OCI-M2 (cell line): ENCODE measurements around the gene GPR158.

Experiments
- DNase-seq: peaks from one replicate; lab custom pipeline; 2025; ENCODE audit not compliant: unreplicated experiment; lab: John Stamatoyannopoulos, UW

The GPR158 gene

GRCh38 chr10:25388188-25388861 lies 213.5 kb downstream of the GPR158 start:
- DNase-seq = no peak

GRCh38 chr10:25388862-25389206 lies 214.0 kb downstream of the GPR158 start:
- no peak for DNase-seq

DNA sequence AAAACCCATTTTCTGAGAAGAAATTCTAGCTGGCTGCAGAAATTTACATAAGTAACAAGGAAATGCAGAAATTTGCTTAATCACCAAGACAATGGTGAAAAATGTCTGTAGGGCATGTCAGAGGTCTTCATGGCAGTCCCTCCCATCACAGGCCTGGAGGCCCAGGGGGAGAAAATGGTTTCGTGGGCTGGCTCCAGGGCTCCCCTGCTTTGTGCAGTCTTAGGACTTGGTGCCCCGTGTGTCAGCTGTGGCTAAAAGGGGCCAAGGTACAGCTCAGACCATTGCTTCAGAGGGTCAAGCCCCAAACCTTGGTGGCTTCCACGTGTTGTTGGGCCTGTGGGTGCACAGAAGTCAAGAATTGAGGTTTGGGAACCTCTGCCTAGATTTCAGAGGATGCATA lies 215.9 kb downstream of the GPR158 start:
- DNase-seq = no peak

DNA sequence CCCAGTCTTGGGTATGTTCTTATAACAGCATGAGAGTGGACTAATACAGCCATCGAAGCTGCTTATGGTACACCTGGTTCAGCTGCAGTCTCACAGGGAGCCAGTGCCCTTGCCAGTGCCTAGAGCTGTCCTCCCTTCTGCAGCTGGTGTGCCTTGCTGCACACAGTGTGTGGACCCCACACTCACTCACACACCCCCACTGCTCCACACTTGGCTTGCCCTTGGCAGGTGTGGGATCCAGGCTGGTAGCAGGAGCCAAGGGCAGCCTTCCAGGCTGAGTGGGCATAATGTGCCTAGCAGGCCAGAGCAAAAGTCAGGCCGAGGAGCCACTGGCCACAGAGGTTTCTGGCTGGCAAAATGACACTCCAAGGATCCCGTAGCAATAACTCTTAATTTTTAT lies 217.3 kb downstream of the GPR158 start:
- no peak for DNase-seq

- no peak for DNase-seq
These were observed 218.8 kb downstream of the GPR158 start for GRCh38 chr10:25393621-25394020.

DNA sequence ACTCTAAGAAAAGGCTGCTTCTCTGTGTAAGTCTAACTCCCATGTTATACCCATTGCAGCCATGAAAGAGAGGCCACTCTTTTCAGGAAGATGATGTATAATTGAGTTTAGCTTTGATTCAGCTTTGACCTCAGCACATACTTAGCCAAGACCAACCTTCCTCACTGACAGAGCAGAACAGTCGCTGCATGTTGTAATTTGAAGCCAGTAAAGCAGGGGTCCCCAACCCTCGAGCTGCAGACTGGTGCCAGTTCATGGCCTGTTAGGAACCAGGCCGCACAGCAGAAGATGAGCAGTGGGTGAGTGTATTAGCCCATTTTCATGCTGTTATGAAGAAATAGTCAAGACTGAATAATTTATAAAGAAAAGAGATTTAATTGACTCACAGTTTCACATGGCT lies 223.9 kb downstream of the GPR158 start:
- DNase-seq = no peak

DNA sequence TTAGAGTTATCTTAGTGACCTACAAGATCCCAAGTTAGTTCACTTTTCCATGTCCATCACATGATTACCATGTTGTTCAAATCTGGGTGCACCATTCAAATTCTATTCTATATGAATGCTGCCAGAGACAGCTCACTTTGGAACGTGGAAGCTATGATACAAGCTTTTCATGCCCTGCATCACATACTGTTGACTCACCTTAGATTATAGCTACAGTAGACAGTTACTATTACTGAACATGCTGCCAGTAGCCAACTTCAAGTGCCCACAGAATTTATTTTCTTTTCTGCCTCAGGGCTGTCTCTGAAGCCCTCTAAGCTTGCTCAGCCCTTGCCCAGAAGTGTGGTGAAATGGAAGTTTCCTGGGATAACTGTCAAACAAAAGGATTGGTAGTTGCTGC lies 231.1 kb downstream of the GPR158 start:
- DNase-seq = no peak

DNA sequence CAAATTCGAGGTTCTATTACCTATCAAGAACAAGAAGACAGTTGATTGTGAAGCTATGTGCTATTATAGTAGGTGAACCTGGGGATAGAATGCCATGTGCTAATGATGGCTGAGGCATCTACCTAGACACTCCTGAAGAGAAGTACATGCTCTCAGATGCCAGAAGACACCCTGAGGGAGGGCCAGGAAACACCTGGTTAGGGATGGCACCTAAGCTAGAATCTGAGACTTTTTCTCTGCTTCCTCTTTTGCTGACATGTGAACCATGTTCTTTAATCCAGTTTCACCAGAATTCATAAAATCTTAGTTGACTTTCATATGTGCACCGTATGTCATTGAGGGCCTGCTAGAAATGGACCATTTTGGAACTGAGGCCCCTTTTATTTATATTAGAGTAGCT lies 242.8 kb downstream of the GPR158 start:
- no peak for DNase-seq

DNA sequence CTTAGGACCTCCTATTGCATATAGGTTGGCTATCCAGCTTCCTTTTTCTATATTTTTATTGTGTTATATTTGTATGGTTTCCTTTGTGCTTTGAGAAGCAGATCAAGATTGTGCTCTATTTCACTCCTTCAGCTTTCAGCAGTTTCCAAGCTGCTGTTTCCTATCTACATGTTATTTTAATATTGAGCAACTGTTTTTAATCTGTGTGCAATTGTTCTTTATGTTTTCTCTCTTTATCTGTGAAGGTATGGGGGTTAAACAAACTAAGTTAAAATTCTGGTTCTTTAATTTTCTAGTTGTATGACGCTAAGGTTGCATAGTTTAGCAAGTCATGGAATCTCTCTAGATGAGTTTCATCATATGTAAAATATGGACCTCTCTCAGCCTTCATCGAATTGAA lies 251.0 kb downstream of the GPR158 start:
- DNase-seq = no peak

- DNase-seq = no peak
These were observed 261.6 kb downstream of the GPR158 start for GRCh38 chr10:25436431-25436830.

DNA sequence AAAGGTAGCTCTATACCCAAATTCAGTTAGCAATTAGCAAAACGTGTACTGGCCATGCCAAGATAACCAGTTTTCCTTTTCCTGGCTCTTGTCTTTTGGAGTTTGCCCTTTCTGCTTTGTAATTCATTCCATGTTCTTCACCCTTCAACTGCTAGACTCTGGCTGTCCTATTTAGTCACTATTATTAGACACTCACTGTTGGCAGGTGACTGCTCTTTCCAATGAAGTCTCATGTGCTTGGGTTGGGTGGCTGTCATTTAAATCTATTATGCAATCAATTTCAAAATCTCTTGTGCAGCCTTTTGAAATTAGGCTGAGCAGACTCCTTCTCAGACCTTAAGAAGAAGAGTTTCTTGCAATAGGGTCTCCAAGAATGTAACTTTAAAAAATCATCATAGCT lies 266.5 kb downstream of the GPR158 start:
- no peak for DNase-seq

GRCh38 chr10:25444266-25444665 lies 269.5 kb downstream of the GPR158 start:
- no peak for DNase-seq

- DNase-seq = no peak
These were observed 276.6 kb downstream of the GPR158 start for GRCh38 chr10:25451401-25451800.

DNA sequence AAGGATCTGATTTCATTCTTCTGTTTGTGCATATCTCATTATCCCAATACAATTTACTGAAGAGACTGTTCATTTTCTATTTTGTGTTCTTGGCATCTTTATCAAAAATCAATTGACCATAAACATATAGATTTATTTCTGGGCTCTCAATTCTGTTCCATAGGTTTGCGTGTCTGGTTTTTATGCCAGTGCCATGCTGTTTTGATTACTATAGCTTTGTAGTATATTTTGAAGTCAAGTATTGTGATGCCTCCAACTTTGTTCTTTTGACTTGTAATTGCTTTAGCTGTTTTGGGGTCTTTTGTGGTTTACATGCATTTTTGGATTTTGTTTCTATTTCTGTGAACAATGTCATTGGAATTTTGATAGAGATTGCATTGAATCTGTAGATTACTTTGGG lies 278.8 kb downstream of the GPR158 start:
- no peak for DNase-seq

GRCh38 chr10:25455980-25456567 lies 281.3 kb downstream of the GPR158 start:
- DNase-seq = no peak

DNA sequence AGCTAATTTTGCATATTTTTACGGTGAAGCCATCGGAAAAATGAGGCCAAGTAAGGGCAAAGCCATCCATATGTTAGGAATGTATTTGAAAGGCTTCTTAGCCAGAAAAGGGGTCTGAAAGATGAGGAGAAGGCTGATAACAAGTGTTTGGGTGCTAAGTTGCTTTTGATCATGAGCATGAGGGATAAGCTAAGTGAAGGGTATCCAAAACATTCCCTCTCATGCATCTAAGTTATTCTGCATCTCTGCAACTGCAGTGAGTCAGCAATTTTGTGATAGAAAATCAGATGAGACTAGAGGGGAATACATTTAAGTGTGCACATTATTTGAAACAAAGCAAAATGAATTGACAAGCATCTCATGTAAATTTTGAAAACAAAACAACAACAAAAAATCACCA lies 282.8 kb downstream of the GPR158 start:
- DNase-seq = no peak

DNA sequence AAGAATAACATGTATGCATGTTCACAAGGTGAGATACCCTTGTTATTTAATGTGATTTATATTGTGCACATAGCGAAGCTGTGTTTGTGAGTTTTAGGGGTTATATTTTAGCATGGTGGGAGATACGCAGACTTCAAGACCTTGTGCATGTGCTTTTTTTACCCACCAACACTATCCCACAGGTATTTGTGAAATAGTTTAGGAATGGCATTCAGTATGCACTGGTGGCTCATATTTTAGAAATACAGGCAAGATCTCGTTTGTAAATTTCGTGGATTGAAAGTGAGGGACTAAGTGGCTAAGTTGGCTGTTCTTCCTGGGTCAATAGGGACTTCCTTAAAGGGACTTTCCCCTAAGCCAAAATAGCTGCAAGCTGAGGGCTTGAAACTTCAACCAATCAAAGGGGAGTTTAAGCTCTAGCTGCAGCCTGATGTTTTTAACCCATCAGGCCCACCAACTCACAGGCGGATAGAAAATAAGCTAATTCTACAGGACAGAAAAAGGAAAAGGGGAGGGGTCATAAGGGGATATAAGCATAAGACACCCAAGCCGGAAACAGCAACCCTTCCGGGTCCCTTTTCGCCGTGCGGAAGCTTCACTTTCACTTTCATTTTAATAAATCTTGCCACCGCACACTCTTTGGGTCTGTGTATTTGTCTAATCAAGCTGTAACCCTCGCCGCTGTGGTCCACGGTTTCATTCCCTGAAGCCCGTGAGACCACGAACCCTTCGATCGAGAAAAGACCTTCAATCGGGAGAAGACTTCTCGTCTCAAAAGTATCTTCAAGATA lies 291.0 kb downstream of the GPR158 start:
- DNase-seq = no peak

- DNase-seq = no peak
These were observed 293.1 kb downstream of the GPR158 start for GRCh38 chr10:25467881-25468280.

DNA sequence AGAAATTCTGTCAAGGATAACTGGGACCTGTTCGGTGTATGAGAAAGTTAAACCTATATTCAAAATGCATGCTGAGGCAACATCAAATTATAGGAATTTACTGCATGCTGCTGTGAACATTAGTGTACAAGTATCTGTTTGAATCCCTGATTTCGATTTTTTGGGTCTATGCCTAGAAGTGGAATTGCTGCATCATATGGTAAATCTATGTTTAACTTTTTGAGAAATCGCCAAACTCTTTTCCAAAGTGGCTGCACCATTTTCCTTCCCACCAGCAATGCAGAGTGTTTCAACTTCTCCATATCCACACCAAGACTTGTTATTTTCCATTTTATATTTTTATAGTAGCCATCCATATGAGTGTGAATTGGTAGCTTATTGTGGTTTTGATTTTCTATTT lies 306.7 kb downstream of the GPR158 start:
- no peak for DNase-seq

DNA sequence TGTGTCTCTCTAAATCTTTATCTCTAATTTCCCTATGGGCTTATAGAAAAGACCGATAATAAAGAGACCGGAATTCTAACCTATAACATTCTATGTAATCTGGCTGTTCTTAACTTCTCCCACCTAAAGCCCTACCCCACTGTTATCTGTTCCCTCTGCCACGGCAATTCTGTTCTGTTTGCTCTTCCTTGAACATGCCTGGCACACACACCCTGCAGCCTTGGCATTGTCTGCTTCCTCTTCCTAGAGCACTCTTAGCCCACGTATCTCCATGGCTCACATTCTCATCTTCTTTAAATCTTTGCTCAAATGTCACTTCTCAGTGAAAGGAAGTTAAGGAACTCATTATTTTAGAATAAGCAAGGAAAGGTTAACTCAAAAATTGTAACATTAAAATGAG lies 309.2 kb downstream of the GPR158 start:
- no peak for DNase-seq

DNA sequence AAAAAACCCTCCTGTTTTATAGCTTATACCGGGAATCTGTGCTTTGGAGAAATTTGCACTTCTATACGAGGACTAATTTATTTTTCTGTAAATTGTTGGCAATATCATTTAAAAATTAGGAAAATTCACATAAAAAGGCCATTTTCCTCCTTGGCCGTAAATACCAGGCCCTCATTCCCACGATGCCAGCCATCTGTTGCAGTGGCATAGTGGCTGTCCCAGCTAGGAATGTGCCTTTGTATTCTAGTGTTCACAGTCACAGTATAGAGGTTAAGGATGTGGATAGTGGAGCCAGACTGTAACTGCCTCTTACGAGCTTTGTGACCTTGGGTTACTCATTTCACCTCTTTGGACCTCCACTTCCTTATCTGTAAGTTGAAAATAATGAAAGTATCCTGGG lies 312.5 kb downstream of the GPR158 start:
- no peak for DNase-seq

- no peak for DNase-seq
These were observed 317.2 kb downstream of the GPR158 start for GRCh38 chr10:25492040-25492439.
